ENCODE results near the gene MAEA.
"Not testable (repeated sequence)": the region's sequence is repeated elsewhere in the genome, so short reads cannot be mapped to it uniquely, and the experiment has no call there.

The MAEA gene

GRCh38 chr4:1279253-1279652 is 10.4 kb upstream of the MAEA start:
- no peak for DNase-seq (ENCODE audit: low read depth)

DNA sequence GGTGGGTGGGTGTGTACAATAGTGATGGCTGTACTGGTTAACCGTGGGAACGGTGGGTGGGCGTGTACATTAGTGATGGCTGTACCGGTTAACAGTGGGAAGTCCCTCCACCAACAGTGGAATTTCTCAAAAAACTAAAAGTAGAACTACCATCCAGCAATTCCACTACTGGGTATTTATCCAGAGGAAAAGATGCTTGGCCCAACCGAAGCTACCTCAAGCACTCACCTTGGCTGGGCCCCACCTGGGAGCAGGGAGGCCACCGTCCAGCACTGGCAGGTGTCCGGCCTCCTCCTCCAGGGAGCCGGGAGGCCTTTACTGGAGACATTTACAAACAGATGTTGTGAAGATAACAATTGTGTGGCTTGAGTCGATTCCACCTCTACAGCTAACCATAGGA is 6.0 kb upstream of the MAEA start:
- no peak for DNase-seq (ENCODE audit: low read depth)

DNA sequence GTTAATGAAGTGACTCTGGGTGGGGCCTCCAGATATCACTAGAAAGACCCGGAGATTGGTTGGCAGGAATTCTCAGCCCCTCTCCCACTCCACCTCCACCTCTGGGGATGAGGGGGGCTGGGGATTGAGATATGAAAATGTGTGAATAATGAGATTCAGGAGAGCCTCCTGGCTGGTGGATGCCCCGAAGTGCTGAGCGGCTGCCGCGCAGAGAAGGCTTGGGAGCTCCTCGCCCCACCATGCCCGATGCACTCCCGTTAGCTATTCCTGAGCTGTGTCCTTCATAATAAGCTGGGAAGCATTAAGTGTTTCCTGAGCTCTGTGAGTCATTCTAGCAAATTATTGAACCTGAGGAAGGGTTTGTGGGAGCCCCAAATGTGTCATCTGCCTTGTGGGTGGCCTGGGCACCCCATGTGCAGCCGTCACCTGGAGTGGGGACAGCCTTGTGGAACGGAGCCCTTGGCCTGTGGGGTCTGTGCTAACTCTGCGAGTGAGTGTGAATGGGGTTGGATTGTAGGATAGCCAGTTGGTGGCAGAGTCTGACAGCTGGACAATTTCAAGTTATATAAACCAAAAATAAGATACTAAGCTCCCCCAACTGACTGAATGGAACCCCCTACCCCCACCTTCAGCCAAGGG is 4.4 kb upstream of the MAEA start:
- no peak for DNase-seq (ENCODE audit: low read depth)

- DNase-seq (ENCODE audit: low read depth): no peak
Measured at GRCh38 chr4:1285790-1286553, 3.7 kb upstream of the MAEA start.

- DNase-seq (ENCODE audit: low read depth): no peak
Measured at GRCh38 chr4:1288786-1289185, 905 bp upstream of the MAEA start.

GRCh38 chr4:1290165-1290977 is 680 bp downstream of the MAEA start:
- DNase-seq (ENCODE audit: low read depth): no peak

DNA sequence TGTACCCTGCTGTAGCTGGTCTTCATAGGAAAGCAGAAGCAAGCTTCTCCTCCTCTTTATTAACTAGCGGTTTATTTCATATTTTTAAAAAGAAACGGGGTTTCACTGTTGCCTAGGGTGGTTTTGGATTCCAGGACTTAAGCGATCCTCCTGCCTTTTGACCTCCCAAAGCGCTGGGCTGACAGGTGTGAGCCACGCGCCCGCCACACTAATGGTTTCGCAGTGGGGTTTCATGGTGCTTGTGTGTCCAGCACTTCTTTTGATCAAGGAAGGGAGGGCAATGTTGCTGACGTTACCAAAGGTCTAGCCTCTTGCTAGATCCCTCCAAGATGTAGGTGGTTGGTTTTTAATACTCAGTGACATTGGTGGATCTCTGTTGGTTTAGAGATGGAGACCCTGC is 1.4 kb downstream of the MAEA start:
- DNase-seq (ENCODE audit: low read depth): no peak

GRCh38 chr4:1291996-1292702 is 2.5 kb downstream of the MAEA start:
- DNase-seq (ENCODE audit: low read depth): no peak

- DNase-seq (ENCODE audit: low read depth): not testable (repeated sequence)
Measured at GRCh38 chr4:1292703-1293011, 3.0 kb downstream of the MAEA start.

GRCh38 chr4:1293531-1293941 is 3.8 kb downstream of the MAEA start:
- DNase-seq (ENCODE audit: low read depth): no peak

DNA sequence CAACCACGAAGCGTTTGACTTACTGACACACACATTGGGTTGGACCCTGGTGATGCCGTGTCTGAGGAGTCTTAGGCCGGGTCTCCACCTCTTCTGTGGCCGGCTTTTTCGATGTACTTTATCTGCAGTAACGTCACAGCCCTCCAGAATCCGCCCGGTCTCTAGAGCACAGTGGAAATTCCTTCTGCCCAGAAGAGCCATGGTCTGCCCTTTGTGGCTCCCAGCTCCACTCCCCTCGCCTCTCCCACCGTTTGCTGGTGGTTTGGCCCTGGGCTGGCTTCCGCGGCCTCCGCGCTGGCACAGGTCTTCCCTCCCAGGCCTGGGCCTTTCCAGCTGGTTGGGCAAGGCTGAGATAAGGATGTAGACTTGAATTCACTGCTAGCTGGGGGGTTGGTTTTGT is 4.3 kb downstream of the MAEA start:
- no peak for DNase-seq (ENCODE audit: low read depth)

- DNase-seq (ENCODE audit: low read depth): no peak
Measured at GRCh38 chr4:1294424-1294823, 4.7 kb downstream of the MAEA start.

GRCh38 chr4:1294891-1295290 is 5.2 kb downstream of the MAEA start:
- DNase-seq (ENCODE audit: low read depth): no peak

- DNase-seq (ENCODE audit: low read depth): no peak
Measured at GRCh38 chr4:1295405-1296055, 5.8 kb downstream of the MAEA start.

- no peak for DNase-seq (ENCODE audit: low read depth)
Measured at GRCh38 chr4:1296324-1297022, 6.8 kb downstream of the MAEA start.

- DNase-seq (ENCODE audit: low read depth): no peak
Measured at GRCh38 chr4:1297023-1297395, 7.3 kb downstream of the MAEA start.

- no peak for DNase-seq (ENCODE audit: low read depth)
Measured at GRCh38 chr4:1297456-1298325, 8.0 kb downstream of the MAEA start.

- no peak for DNase-seq (ENCODE audit: low read depth)
Measured at GRCh38 chr4:1298461-1298860, 8.8 kb downstream of the MAEA start.

- DNase-seq (ENCODE audit: low read depth): no peak
Measured at GRCh38 chr4:1299301-1299860, 9.7 kb downstream of the MAEA start.

Data from stimulated activated CD8-positive, alpha-beta memory T cell treated with anti-CD3 and anti-CD28 coated beads, Interleukin-15, amount 100 ng/mL, for 24 hours (primary cell).